Trophoblast cell (in vitro differentiated cells and primary cell): ENCODE results near the gene PGAP3.

Experiments
- DNase-seq, 2 donors: peaks; one replicate each; pipeline ENCODE4 v3.0.0-alpha.2; 2016
- H2AFZ ChIP-seq: 2 replicates; pipeline ENCODE4 v1.6.1; 2013; ENCODE audit warnings: low read length, moderate library complexity, mild to moderate bottlenecking; ENCODE audit not compliant: insufficient read depth, poor library complexity
- H2AK5ac ChIP-seq: 2 replicates; pipeline ENCODE4 v1.6.1; 2013; ENCODE audit warnings: mild to moderate bottlenecking, low read length
- H2BK120ac ChIP-seq: 2 replicates; pipeline ENCODE4 v1.6.1; 2013; ENCODE audit warnings: low read length, mild to moderate bottlenecking, moderate library complexity; ENCODE audit not compliant: insufficient read depth, poor library complexity
- H2BK12ac ChIP-seq: 2 replicates; pipeline ENCODE4 v1.6.1; 2013; ENCODE audit warnings: mild to moderate bottlenecking, low read length, moderate library complexity
- H2BK5ac ChIP-seq: 2 replicates; pipeline ENCODE4 v1.6.1; 2013; ENCODE audit warnings: low read length, low read depth, moderate library complexity, mild to moderate bottlenecking; ENCODE audit not compliant: poor library complexity
- H3K14ac ChIP-seq: 2 replicates; pipeline ENCODE4 v1.6.1; 2013; ENCODE audit warnings: mild to moderate bottlenecking, low read length
- H3K18ac ChIP-seq: 2 replicates; pipeline ENCODE4 v1.6.1; 2013; ENCODE audit warnings: mild to moderate bottlenecking, low read length
- H3K23ac ChIP-seq: 2 replicates; pipeline ENCODE4 v1.6.1; 2013; ENCODE audit warnings: low read length
- H3K27ac ChIP-seq: 2 replicates; pipeline ENCODE4 v1.5.1; 2013; ENCODE audit warnings: low read depth, mild to moderate bottlenecking, inconsistent platforms, low read length, moderate library complexity
- H3K27me3 ChIP-seq: 2 replicates; pipeline ENCODE4 v1.6.1; 2013; ENCODE audit warnings: inconsistent platforms, mild to moderate bottlenecking, low read length, moderate library complexity; ENCODE audit not compliant: insufficient read depth
- H3K36me3 ChIP-seq, 2 experiments: 1 replicate in 1 of 2; 2 replicates in 1 of 2; pipeline ENCODE4 v1.6.1; 2013; ENCODE audit warnings: low read length in 2 of 2, mild to moderate bottlenecking in 2 of 2, moderate library complexity in 1 of 2; ENCODE audit not compliant: insufficient read depth in 2 of 2, control insufficient read depth in 1 of 2
- H3K4ac ChIP-seq: 2 replicates; pipeline ENCODE4 v1.6.1; 2013; ENCODE audit warnings: low read depth, mild to moderate bottlenecking, low read length, moderate library complexity
- H3K4me1 ChIP-seq, 2 experiments: 1 replicate in 1 of 2; 2 replicates in 1 of 2; pipeline ENCODE4 v1.6.1; 2013; ENCODE audit warnings: low read length in 2 of 2, mild to moderate bottlenecking in 2 of 2, moderate library complexity in 1 of 2; ENCODE audit not compliant: insufficient read depth in 2 of 2, control insufficient read depth in 1 of 2
- H3K4me2 ChIP-seq: 2 replicates; pipeline ENCODE4 v1.6.1; 2013; ENCODE audit warnings: inconsistent platforms, mild to moderate bottlenecking, low read length, moderate library complexity
- H3K4me3 ChIP-seq: 2 replicates; pipeline ENCODE4 v1.5.1; 2013; ENCODE audit warnings: mild to moderate bottlenecking, low read depth, low read length, inconsistent platforms
- H3K79me1 ChIP-seq: one replicate; pipeline ENCODE4 v1.6.1; 2013; ENCODE audit warnings: low read length
- H3K79me2 ChIP-seq: 2 replicates; pipeline ENCODE4 v1.6.1; 2013; ENCODE audit warnings: low read length, mild to moderate bottlenecking; ENCODE audit not compliant: control insufficient read depth, insufficient read depth, poor library complexity
- H3K9ac ChIP-seq: 2 replicates; pipeline ENCODE4 v1.6.1; 2013; ENCODE audit warnings: mild to moderate bottlenecking, low read length
- H3K9me3 ChIP-seq: 2 replicates; pipeline ENCODE4 v1.6.1; 2013; ENCODE audit warnings: low read depth, mild to moderate bottlenecking, control low read depth, inconsistent platforms, low read length; ENCODE audit not compliant: insufficient read depth
- H4K12ac ChIP-seq: 2 replicates; pipeline ENCODE4 v1.6.1; 2013; ENCODE audit warnings: low read depth, mild to moderate bottlenecking, low read length, moderate library complexity
- H4K8ac ChIP-seq: 2 replicates; pipeline ENCODE4 v1.6.1; 2013; ENCODE audit warnings: low read depth, mild to moderate bottlenecking, low read length, moderate library complexity
- H4K91ac ChIP-seq: one replicate; pipeline ENCODE4 v1.6.1; 2013; ENCODE audit warnings: low read depth, mild to moderate bottlenecking, low read length, moderate library complexity
- WGBS: extraction: QIAGEN DNeasy Blood & Tissue Kit; methylation state at CpG from one replicate; pipeline ENCODE4 v1.1.7; 2013; ENCODE audit warnings: missing lambda C conversion rate; ENCODE audit not compliant: insufficient read length, insufficient coverage; ENCODE audit errors: extremely low coverage; 5-methylcytosine and 5-hydroxymethylcytosine counted together

The PGAP3 gene

GRCh38 chr17:39673335-39674081 lies 14.3 kb downstream of the PGAP3 start:
- Histone ChIP-seq H3K4me1 (peaks cover 13 to 15% of the 10 kb centered on the region in 2 experiments), H4K8ac (no peak overlapping the region), H3K9ac (no peak overlapping the region), H3K9me3 (peaks cover 2% of the 10 kb centered on the region), H2AK5ac (no peak overlapping the region), H3K23ac (no peak overlapping the region), H3K36me3 (no peaks in the 10 kb centered on the region), H4K12ac (no peak overlapping the region), H2AFZ (no peak overlapping the region), H3K27me3 (peaks cover 5% of the 10 kb centered on the region), H3K4ac (no peak overlapping the region), H2BK120ac (no peak overlapping the region), H3K79me2 (no peaks in the 10 kb centered on the region), H3K4me2 (no peak overlapping the region), H2BK5ac (no peak overlapping the region), H3K79me1 (peaks cover 5% of the 10 kb centered on the region), H3K18ac (no peak overlapping the region), H3K4me3 (no peak overlapping the region), H4K91ac (no peak overlapping the region), H2BK12ac (no peak overlapping the region), H3K27ac (no peak overlapping the region), H3K14ac (no peak overlapping the region)
- WGBS: no CpG with 5 or more reads among the region's 13 CpGs
- no peak for DNase-seq

- no peak overlapping the region for H4K91ac ChIP-seq
- no peak overlapping the region for H2BK120ac ChIP-seq
- no peak overlapping the region for H2BK5ac ChIP-seq
- H2BK12ac ChIP-seq: no peak overlapping the region
- WGBS: no CpG with 5 or more reads among the region's 15 CpGs
- H3K9me3 ChIP-seq: peaks cover 2% of the 10 kb centered on the region
- no peak overlapping the region for H2AFZ ChIP-seq
- no peak overlapping the region for H3K4ac ChIP-seq
- H3K79me1 ChIP-seq: peaks cover 5% of the 10 kb centered on the region
- H3K79me2 ChIP-seq: no peaks in the 10 kb centered on the region
- no peak overlapping the region for H4K12ac ChIP-seq
- no peak overlapping the region for H3K4me2 ChIP-seq
- H3K23ac ChIP-seq: no peak overlapping the region
- no peak overlapping the region for H3K4me3 ChIP-seq
- no peaks in the 10 kb centered on the region for H3K36me3 ChIP-seq
- peaks cover 10% of the 10 kb centered on the region for H3K27me3 ChIP-seq
- H3K4me1 ChIP-seq: peaks cover 13 to 15% of the 10 kb centered on the region in 2 experiments
- DNase-seq: no peak
- no peak overlapping the region for H3K9ac ChIP-seq
- no peak overlapping the region for H3K27ac ChIP-seq
- no peak overlapping the region for H3K18ac ChIP-seq
- H4K8ac ChIP-seq: no peak overlapping the region
- no peak overlapping the region for H2AK5ac ChIP-seq
- no peak overlapping the region for H3K14ac ChIP-seq
Observed at GRCh38 chr17:39672522-39673334, 15.1 kb downstream of the PGAP3 start.

GRCh38 chr17:39671651-39672521 lies 16.0 kb downstream of the PGAP3 start:
- no peak overlapping the region for H4K8ac ChIP-seq
- peaks cover 16% of the 10 kb centered on the region for H3K27me3 ChIP-seq
- no peaks in the 10 kb centered on the region for H3K79me2 ChIP-seq
- no peak overlapping the region for H3K27ac ChIP-seq
- peaks cover 5% of the 10 kb centered on the region for H3K79me1 ChIP-seq
- 100% methylated on average over 4 of the region's 19 CpGs for WGBS
- no peak overlapping the region for H3K18ac ChIP-seq
- no peak overlapping the region for H2BK5ac ChIP-seq
- no peak overlapping the region for H3K23ac ChIP-seq
- peaks cover 19 to 20% of the 10 kb centered on the region in 2 experiments for H3K4me1 ChIP-seq
- no peak overlapping the region for H2BK12ac ChIP-seq
- H3K9ac ChIP-seq: no peak overlapping the region
- DNase-seq: peak in 1 of 2 donors; percentile 16
- H2BK120ac ChIP-seq: no peak overlapping the region
- no peak overlapping the region for H3K14ac ChIP-seq
- no peak overlapping the region for H3K4ac ChIP-seq
- H3K9me3 ChIP-seq: no peaks in the 10 kb centered on the region
- H4K91ac ChIP-seq: no peak overlapping the region
- no peak overlapping the region for H3K4me2 ChIP-seq
- no peak overlapping the region for H2AK5ac ChIP-seq
- H4K12ac ChIP-seq: no peak overlapping the region
- no peak overlapping the region for H3K4me3 ChIP-seq
- no peaks in the 10 kb centered on the region for H3K36me3 ChIP-seq
- H2AFZ ChIP-seq: no peak overlapping the region

GRCh38 chr17:39670746-39671145 lies 17.1 kb downstream of the PGAP3 start:
- Histone ChIP-seq H3K4me2 (no peak overlapping the region), H2BK12ac (no peak overlapping the region), H3K9ac (no peak overlapping the region), H2AFZ (no peak overlapping the region), H3K79me1 (peaks cover 5% of the 10 kb centered on the region), H2BK5ac (no peak overlapping the region), H3K4me3 (no peak overlapping the region), H3K27ac (no peak overlapping the region), H3K36me3 (no peaks in the 10 kb centered on the region), H3K4me1 (peaks cover 19 to 20% of the 10 kb centered on the region in 2 experiments), H3K18ac (no peak overlapping the region), H3K27me3 (peaks cover 21% of the 10 kb centered on the region), H3K79me2 (no peaks in the 10 kb centered on the region), H3K4ac (no peak overlapping the region), H4K8ac (no peak overlapping the region), H4K12ac (no peak overlapping the region), H3K9me3 (no peaks in the 10 kb centered on the region), H2AK5ac (no peak overlapping the region), H3K23ac (no peak overlapping the region), H2BK120ac (no peak overlapping the region), H4K91ac (no peak overlapping the region), H3K14ac (no peak overlapping the region)
- WGBS: no CpG with 5 or more reads among the region's 4 CpGs
- no peak for DNase-seq
